ENCODE results near the gene MC1R.

MC1R gene

DNA sequence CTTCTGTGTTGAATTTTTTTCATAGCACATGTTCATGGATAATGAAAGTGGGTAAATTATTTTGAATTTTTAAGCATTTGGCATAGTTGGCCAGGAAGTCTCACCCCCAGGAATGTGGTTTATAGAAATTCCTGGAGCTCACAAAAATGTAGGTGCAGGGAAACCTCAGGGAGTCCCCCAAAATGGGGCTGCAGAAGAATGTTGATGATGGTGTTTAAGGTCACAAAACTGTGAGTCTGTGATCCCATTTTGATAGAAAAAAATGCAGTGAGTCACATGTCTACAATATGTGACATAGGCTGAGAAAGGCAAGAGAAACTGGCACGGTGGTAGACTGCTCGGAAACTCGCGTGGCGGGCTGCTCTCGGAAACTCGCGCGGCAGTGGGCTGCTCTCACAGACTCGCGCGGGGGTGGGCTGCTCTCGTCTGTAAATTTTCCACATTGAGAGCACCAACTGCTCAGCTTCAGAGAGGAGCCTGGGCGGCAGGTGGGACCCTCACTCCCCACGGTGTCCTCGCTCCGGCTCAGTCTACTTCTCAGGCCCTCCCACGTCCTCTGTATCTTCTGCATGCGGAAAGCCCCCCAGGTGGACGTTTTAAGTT lies 18.7 kb upstream of the MC1R start:
- H3K9me3 ChIP-seq (ENCODE audit: control insufficient read depth, low read length), result no peaks in the 10 kb centered on the region
- no peak overlapping the region for H3K4me3 ChIP-seq (ENCODE audit: low read length)
- H3K9ac ChIP-seq (ENCODE audit: low read length), result no peak overlapping the region
- no peaks in the 10 kb centered on the region for H3K27me3 ChIP-seq (replicated peaks; ENCODE audit: control insufficient read depth, insufficient read depth, low read length)
- H3K4me1 ChIP-seq (ENCODE audit: control insufficient read depth, insufficient read depth, low read length), result no peaks in the 10 kb centered on the region
- DNase-seq (ENCODE audit: low read depth), result no peak
- peaks cover 83% of the 10 kb centered on the region for H3K36me3 ChIP-seq (ENCODE audit: control insufficient read depth, insufficient read depth, low read length, severe bottlenecking)

DNA sequence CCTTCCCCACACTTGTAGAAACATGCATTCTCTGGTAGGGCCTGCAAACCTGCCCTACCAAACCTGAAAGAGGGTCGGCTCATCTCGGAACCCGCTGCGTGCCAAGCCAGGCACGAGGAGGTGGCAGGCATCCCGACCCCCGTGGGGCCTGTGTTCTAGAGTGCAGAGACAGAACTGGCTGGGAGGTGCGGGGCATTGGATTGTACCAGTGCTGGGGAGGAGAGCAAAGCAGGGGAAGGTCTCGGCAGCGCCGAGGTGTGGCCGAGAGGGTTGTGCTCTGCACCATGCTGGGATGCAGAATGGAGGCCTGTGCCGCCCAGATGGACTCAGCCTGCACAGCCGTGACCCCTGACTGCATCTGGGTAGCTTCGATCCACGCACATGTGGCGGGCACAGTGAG lies 17.8 kb upstream of the MC1R start:
- H3K27me3 ChIP-seq (replicated peaks; ENCODE audit: control insufficient read depth, insufficient read depth, low read length), result no peaks in the 10 kb centered on the region
- peaks cover 81% of the 10 kb centered on the region for H3K36me3 ChIP-seq (ENCODE audit: control insufficient read depth, insufficient read depth, low read length, severe bottlenecking)
- peaks cover 7% of the 10 kb centered on the region for H3K4me1 ChIP-seq (ENCODE audit: control insufficient read depth, insufficient read depth, low read length)
- no peak overlapping the region for H3K9ac ChIP-seq (ENCODE audit: low read length)
- no peaks in the 10 kb centered on the region for H3K9me3 ChIP-seq (ENCODE audit: control insufficient read depth, low read length)
- no peak overlapping the region for H3K4me3 ChIP-seq (ENCODE audit: low read length)
- DNase-seq (ENCODE audit: low read depth), result no peak

DNA sequence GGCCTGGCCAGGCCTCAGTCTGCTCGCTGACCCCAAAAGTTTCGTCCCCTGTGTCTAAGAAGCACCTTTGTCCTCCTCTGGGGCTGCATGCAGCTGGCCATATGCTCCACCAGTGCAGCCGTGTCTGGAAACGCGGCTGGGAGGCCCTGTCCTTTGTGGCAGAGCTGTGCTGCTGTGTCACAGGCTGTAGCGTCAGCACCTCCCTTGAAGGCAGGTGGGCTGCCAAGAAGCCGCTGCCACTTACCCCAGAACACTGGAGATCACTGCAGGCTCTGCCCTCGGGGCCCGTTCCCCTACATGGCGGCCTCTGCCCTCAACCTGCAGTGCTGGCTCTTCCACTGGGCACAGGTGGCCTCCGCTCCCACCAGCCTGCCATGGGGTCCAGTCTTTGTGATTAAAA lies 15.7 kb upstream of the MC1R start:
- H3K9ac ChIP-seq (ENCODE audit: low read length), result no peak overlapping the region
- no peak overlapping the region for H3K4me3 ChIP-seq (ENCODE audit: low read length)
- no peak for DNase-seq (ENCODE audit: low read depth)
- peaks cover 9% of the 10 kb centered on the region for H3K4me1 ChIP-seq (ENCODE audit: control insufficient read depth, insufficient read depth, low read length)
- peaks cover 74% of the 10 kb centered on the region for H3K36me3 ChIP-seq (ENCODE audit: control insufficient read depth, insufficient read depth, low read length, severe bottlenecking)
- no peaks in the 10 kb centered on the region for H3K27me3 ChIP-seq (replicated peaks; ENCODE audit: control insufficient read depth, insufficient read depth, low read length)
- no peaks in the 10 kb centered on the region for H3K9me3 ChIP-seq (ENCODE audit: control insufficient read depth, low read length)

DNA sequence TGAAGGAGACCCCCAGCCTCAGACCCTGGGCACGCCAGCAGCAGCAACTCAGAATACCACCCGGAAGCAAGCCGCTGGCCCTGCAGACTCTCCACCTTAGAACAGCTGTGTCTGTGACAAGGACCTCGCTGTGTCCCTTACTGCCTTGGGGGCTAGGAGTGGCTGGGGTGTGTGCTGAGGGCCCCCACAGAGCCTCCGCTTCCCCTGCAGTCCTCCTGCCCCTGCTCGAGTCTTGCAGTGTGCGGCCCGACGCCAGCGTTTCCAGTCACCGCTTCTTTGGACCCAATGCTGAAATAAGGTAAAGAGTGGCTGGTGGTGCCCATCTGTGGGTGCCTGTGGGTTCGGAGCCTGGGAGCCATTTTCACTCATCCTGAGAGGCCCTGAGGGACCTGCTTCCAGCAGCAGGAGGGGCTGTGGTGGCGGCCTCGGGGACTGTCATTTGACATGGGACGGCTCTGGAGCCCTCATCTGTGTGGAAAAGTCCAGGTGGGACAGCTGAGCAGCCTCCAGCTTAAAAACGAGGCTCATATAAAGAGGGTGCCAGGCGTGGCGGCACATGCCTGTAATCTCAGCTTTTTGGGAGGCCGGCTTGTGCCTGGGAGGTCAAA lies 14.7 kb upstream of the MC1R start:
- no peaks in the 10 kb centered on the region for H3K9me3 ChIP-seq (ENCODE audit: control insufficient read depth, low read length)
- no peaks in the 10 kb centered on the region for H3K27me3 ChIP-seq (replicated peaks; ENCODE audit: control insufficient read depth, insufficient read depth, low read length)
- DNase-seq (ENCODE audit: low read depth), result no peak
- no peak overlapping the region for H3K9ac ChIP-seq (ENCODE audit: low read length)
- H3K4me1 ChIP-seq (ENCODE audit: control insufficient read depth, insufficient read depth, low read length), result peaks cover 9% of the 10 kb centered on the region
- H3K4me3 ChIP-seq (ENCODE audit: low read length), result no peak overlapping the region
- H3K36me3 ChIP-seq (ENCODE audit: control insufficient read depth, insufficient read depth, low read length, severe bottlenecking), result peaks cover 73% of the 10 kb centered on the region

DNA sequence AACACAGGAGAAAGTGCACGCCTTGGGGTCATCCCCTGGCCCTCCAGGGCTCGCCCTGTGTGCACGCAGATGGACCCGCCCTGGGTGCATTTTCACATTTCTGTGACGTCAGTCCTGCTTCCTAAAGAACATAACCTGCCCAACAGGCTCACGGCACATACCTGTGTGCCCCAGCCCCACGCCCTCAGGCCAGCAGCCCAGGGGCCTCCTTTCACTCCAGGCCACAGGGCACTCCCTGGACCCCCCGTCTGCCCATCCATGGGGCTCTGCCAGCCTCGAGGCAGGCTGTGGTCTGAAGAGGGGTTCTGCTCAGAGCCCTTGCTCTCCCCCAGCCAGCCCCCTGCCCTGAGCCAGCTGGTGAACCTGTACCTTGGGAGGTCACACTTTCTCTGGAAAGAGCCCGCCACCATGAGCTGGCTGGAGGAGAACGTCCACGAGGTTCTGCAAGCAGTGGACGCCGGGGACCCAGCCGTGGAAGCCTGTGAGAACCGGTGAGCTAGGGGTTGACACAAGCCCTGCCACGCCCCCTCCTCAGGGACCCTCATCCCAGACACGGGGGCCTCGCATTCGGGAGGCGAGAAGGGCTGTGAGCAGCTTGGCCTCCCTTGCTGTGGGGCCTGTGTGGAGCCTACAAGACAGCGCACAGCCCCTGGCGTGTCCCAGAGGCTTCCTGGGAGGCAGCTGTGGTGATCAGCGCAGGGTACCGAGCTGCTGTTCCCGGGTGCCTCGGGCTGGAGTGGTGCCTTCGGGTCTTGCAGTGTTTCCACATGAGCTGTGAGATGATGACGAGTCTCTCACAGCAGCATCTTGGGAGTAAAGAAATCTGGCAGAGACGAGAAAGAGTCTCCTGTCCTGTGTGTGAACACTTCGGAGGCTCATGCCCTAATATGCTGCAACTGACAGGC lies 13.8 kb upstream of the MC1R start:
- H3K4me3 ChIP-seq (ENCODE audit: low read length), result no peak overlapping the region
- H3K27me3 ChIP-seq (replicated peaks; ENCODE audit: control insufficient read depth, insufficient read depth, low read length), result no peaks in the 10 kb centered on the region
- peaks cover 9% of the 10 kb centered on the region for H3K4me1 ChIP-seq (ENCODE audit: control insufficient read depth, insufficient read depth, low read length)
- no peak overlapping the region for H3K9ac ChIP-seq (ENCODE audit: low read length)
- DNase-seq (ENCODE audit: low read depth), result no peak
- H3K36me3 ChIP-seq (ENCODE audit: control insufficient read depth, insufficient read depth, low read length, severe bottlenecking), result peaks cover 71% of the 10 kb centered on the region
- no peaks in the 10 kb centered on the region for H3K9me3 ChIP-seq (ENCODE audit: control insufficient read depth, low read length)

DNA sequence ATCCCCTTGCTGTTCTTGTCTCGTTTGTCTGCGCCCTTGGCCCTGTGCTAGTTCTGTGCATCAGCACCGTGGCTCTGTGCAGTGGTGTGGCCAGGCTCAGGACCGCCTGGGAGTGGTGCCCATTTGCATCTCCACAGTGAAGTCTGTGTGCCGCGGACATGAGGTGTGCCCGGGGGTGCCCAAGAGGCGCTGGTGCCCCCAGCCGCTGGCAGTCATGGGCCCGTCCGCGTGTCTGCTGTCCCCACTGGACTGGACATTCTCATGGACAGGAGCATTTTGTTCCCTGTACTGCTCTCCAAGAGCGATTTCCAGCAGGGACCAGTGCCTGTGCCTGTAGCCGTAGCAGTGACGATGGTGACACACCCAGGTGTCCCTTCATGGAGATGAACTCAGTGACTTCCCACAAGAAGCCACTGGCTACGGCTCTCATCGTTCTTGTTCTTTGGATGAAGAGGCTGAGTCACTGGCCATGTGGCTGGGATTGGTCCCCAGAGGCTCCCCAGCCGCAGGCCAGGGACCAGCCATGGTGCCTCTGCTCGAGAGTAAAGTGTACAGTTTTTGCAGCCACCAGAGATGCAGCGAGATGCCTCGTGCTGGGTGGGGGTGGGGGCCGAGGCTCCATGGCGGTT lies 13.0 kb upstream of the MC1R start:
- Histone ChIP-seq H3K36me3 (ENCODE audit: control insufficient read depth, insufficient read depth, low read length, severe bottlenecking) (peaks cover 67% of the 10 kb centered on the region), H3K4me1 (ENCODE audit: control insufficient read depth, insufficient read depth, low read length) (peaks cover 12% of the 10 kb centered on the region), H3K4me3 (ENCODE audit: low read length) (no peak overlapping the region), H3K27me3 (replicated peaks; ENCODE audit: control insufficient read depth, insufficient read depth, low read length) (no peaks in the 10 kb centered on the region), H3K9ac (ENCODE audit: low read length) (no peak overlapping the region), H3K9me3 (ENCODE audit: control insufficient read depth, low read length) (no peaks in the 10 kb centered on the region)
- DNase-seq (ENCODE audit: low read depth), result no peak

DNA sequence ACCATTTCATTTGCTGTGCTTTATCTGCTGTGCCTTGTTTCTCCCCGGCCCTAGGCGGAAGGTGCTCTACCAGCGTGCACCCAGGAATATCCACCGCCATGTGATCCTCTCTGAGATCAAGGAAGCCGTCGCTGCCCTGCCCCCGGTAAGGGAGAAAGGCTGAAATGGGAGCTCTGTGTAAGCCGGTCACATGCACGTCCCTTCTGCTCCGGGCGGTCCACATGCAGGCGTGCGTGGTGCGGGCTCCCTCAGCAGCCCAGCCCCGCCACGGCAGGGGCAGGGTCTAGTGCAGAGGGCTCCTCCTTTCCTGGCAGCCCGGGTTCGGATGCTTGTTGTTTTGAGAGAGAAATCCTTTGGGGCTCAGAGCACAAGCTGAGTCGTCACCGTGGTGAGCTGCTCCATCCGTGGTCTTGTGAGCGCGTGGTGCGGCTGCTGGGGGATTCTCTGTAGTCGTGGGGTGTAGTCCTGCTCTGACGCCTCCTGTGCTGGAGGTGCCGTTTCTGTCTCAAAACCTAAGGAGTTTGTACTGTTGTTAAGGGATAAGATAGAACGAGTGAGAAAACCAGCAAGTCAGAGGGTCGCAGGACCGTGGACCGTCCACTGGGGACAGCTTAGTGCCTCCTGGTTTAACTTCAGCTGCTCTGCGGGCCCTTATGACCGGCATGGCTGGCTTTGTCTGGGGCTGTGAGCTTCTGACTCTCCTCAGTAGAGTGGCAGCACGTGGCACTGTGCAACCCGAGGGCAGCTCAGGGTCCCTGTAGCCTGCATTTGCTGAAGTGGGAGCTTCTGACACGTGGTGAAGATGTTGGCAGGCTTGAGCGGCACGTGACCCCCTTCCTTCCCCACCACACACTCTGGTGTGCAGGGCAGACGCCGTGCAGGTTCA lies 12.3 kb upstream of the MC1R start:
- H3K4me1 ChIP-seq (ENCODE audit: control insufficient read depth, insufficient read depth, low read length), result peaks cover 12% of the 10 kb centered on the region
- H3K27me3 ChIP-seq (replicated peaks; ENCODE audit: control insufficient read depth, insufficient read depth, low read length), result no peaks in the 10 kb centered on the region
- no peak overlapping the region for H3K4me3 ChIP-seq (ENCODE audit: low read length)
- peaks cover 67% of the 10 kb centered on the region for H3K36me3 ChIP-seq (ENCODE audit: control insufficient read depth, insufficient read depth, low read length, severe bottlenecking)
- no peaks in the 10 kb centered on the region for H3K9me3 ChIP-seq (ENCODE audit: control insufficient read depth, low read length)
- DNase-seq (ENCODE audit: low read depth), result no peak
- H3K9ac ChIP-seq (ENCODE audit: low read length), result no peak overlapping the region

DNA sequence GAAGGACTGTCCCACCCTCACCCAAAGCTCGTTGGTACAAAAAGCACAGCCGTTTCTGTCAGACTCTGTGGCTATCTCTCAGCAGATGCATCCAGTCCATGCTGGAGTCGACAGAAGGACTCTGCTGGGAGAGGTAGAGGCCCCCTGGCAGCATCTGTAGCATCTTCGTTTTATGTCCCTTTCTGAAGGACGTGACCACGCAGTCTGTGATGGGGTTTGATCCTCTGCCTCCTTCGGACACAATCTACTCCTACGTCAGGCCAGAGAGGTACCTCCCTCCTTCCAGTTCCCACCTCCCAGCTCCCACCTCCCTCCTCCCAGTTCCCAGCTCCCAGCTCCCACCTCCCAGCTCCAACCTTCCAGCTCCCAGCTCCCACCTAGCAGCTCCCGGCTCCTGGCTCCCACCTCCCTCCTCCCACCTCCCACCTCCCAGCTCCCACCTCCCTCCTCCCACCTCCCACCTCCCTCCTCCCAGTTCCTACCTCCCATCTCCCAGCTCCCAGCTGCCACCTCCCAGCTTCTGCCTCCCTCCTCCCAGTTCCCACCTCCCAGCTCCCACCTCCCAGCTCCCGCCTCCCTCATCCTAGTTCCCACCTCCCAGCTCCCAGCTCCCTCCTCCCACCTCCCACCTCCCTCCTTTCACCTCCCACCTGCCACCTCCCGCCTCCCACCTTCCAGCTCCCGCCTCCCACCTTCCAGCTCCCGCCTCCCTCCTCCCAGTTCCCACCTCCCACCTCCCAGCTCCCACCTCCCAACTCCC lies 11.4 kb upstream of the MC1R start:
- Histone ChIP-seq H3K36me3 (ENCODE audit: control insufficient read depth, insufficient read depth, low read length, severe bottlenecking) (peaks cover 69% of the 10 kb centered on the region), H3K4me3 (ENCODE audit: low read length) (no peak overlapping the region), H3K27me3 (replicated peaks; ENCODE audit: control insufficient read depth, insufficient read depth, low read length) (no peaks in the 10 kb centered on the region), H3K4me1 (ENCODE audit: control insufficient read depth, insufficient read depth, low read length) (peaks cover 12% of the 10 kb centered on the region), H3K9me3 (ENCODE audit: control insufficient read depth, low read length) (no peaks in the 10 kb centered on the region), H3K9ac (ENCODE audit: low read length) (no peak overlapping the region)
- no peak for DNase-seq (ENCODE audit: low read depth)

DNA sequence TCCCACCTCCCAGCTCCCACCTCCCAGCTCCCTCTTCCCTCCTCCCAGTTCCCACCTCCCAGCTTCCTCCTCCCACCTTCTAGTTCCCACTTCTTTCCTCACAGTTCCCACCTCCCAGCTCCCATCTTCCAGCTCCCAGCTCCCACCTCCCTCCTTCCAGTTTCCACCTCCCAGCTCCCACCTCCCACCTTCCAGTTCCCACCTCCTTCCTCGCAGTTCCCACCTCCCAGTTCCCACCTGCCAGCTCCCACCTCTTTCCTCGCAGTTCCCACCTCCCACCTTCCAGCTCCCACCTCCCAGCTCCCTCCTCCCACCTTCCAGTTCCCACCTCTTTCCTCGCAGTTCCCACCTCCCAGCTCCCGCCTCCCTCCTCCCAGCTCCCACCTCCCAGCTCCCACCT lies 10.4 kb upstream of the MC1R start:
- no peak for DNase-seq (ENCODE audit: low read depth)
- Histone ChIP-seq H3K27me3 (replicated peaks; ENCODE audit: control insufficient read depth, insufficient read depth, low read length) (no peaks in the 10 kb centered on the region), H3K9me3 (ENCODE audit: control insufficient read depth, low read length) (no peaks in the 10 kb centered on the region), H3K36me3 (ENCODE audit: control insufficient read depth, insufficient read depth, low read length, severe bottlenecking) (peaks cover 67% of the 10 kb centered on the region), H3K4me3 (ENCODE audit: low read length) (no peak overlapping the region), H3K9ac (ENCODE audit: low read length) (no peak overlapping the region), H3K4me1 (ENCODE audit: control insufficient read depth, insufficient read depth, low read length) (peaks cover 12% of the 10 kb centered on the region)
